B cell (primary cell): Measurements from ENCODE around the gene FBLN2. TPM values are rescaled to one million over a fixed set of nuclear protein-coding genes. Genes with fewer than 3 reads are reported as not detected.

ENCODE experiments used
- ATAC-seq: fragments of 200-7000 bp; cut with Tn5 transposase; one replicate; pipeline ENCODE4 v1.10.0; 2021; ENCODE audit warnings: low read depth, mild to moderate bottlenecking, moderate number of reproducible peaks, moderate library complexity
- CTCF ChIA-PET: fragments of 350-600 bp; sonication (Branson Sonifier 250); formaldehyde crosslinking; loops from one replicate; lab custom pipeline; 2021; ENCODE audit warnings: antibody characterized with exemption, inconsistent platforms; lab: Charles Lee
- POLR2A ChIA-PET: fragments of 350-600 bp; sonication (Branson Sonifier 250); formaldehyde crosslinking; loops from one replicate; lab custom pipeline; 2021; ENCODE audit warnings: antibody characterized with exemption; lab: Charles Lee
- DNase-seq: peaks from one replicate; pipeline ENCODE4 v3.0.0; 2013
- H2AFZ ChIP-seq: 2 replicates; pipeline ENCODE4 v1.6.1; 2012; ENCODE audit warnings: mild to moderate bottlenecking, low read depth, low read length; ENCODE audit not compliant: insufficient read depth, poor library complexity, severe bottlenecking
- H3K27ac ChIP-seq, 2 donors: 1 replicate in 1 of 2; 2 replicates in 1 of 2; pipeline ENCODE4 v1.5.1; 2012 to 2013; ENCODE audit warnings: low read length in 2 of 2, mild to moderate bottlenecking in 2 of 2, moderate library complexity in 1 of 2
- H3K27me3 ChIP-seq, 4 experiments: fragments of 200-600 bp in 1 of 4; sonication (generic) in 1 of 4; replicated peaks in 1 of 4; 1 replicate in 2 of 4; 2 replicates in 2 of 4; pipeline versions ENCODE4 v1.6.1 to v1.7.0; 2013 to 2016; ENCODE audit warnings: low read length in 3 of 4, mild to moderate bottlenecking in 2 of 4, mixed read lengths in 1 of 4, moderate library complexity in 1 of 4; ENCODE audit not compliant: insufficient read depth in 4 of 4, control insufficient read depth in 3 of 4; ENCODE audit errors: control extremely low read depth in 1 of 4
- H3K36me3 ChIP-seq, 2 experiments: replicated peaks in 1 of 2; 1 replicate in 1 of 2; 2 replicates in 1 of 2; pipeline versions ENCODE4 v1.6.1 to v1.7.1; 2013; ENCODE audit warnings: low read length in 1 of 2; ENCODE audit not compliant: insufficient read depth in 2 of 2, control insufficient read depth in 1 of 2; ENCODE audit errors: control extremely low read depth in 1 of 2, extremely low read depth in 1 of 2
- H3K4me1 ChIP-seq, 2 donors: fragments of 200-600 bp in 1 of 2; sonication (generic) in 1 of 2; 1 replicate in 1 of 2; 2 replicates in 1 of 2; pipeline versions ENCODE4 v1.5.1 to v1.6.1; 2013 to 2017; ENCODE audit warnings: low read length in 2 of 2; ENCODE audit not compliant: control insufficient read depth in 2 of 2, insufficient read depth in 2 of 2
- H3K4me2 ChIP-seq: replicated peaks from 2 replicates; pipeline ENCODE3; 2012; ENCODE audit warnings: mild to moderate bottlenecking, low read depth, low read length; ENCODE audit not compliant: poor library complexity, severe bottlenecking
- H3K4me3 ChIP-seq, 5 experiments: fragments of 200-600 bp in 1 of 5; sonication (generic) in 1 of 5; 1 replicate in 3 of 5; 2 replicates in 2 of 5; pipeline versions ENCODE4 v1.5.1 to v1.7.0; 2011 to 2016; ENCODE audit warnings: low read length in 4 of 5, mild to moderate bottlenecking in 4 of 5, low read depth in 2 of 5, control low read depth in 1 of 5, moderate library complexity in 1 of 5; ENCODE audit not compliant: insufficient read depth in 1 of 5; ENCODE audit errors: control extremely low read depth in 1 of 5, extremely low read depth in 1 of 5
- H3K79me2 ChIP-seq: fragments of 200-600 bp; sonication (generic); one replicate; pipeline ENCODE4 v1.6.0; 2016; ENCODE audit warnings: low read length; ENCODE audit not compliant: control insufficient read depth, insufficient read depth
- H3K9ac ChIP-seq: fragments of 200-600 bp; sonication (generic); 2 replicates; pipeline ENCODE4 v1.6.1; 2017; ENCODE audit warnings: mild to moderate bottlenecking, low read length, moderate library complexity
- H3K9me3 ChIP-seq, 3 donors: one replicate each; pipeline versions ENCODE4 v1.6.1 to v1.7.1; 2013; ENCODE audit warnings: low read length in 2 of 3; ENCODE audit not compliant: control insufficient read depth in 2 of 3, insufficient read depth in 1 of 3; ENCODE audit errors: control extremely low read depth in 1 of 3
- H4K20me1 ChIP-seq: 2 replicates; pipeline ENCODE4 v1.6.0; 2012; ENCODE audit warnings: mild to moderate bottlenecking, low read length; ENCODE audit not compliant: insufficient read depth, control insufficient read depth, poor library complexity, severe bottlenecking
- H3K27ac Mint-ChIP-seq: one replicate; pipeline ENCODE4 v1.8.0; 2021; ENCODE audit warnings: mixed read lengths
- H3K27me3 Mint-ChIP-seq: one replicate; pipeline ENCODE4 v1.8.0; 2021; ENCODE audit warnings: mixed read lengths
- H3K4me1 Mint-ChIP-seq: one replicate; pipeline ENCODE4 v1.8.0; 2021; ENCODE audit warnings: mixed read lengths
- H3K4me3 Mint-ChIP-seq: one replicate; pipeline ENCODE4 v1.8.0; 2021; ENCODE audit warnings: mixed read lengths
- H3K9me3 Mint-ChIP-seq: one replicate; pipeline ENCODE4 v1.8.0; 2022; ENCODE audit warnings: mixed read lengths; ENCODE audit not compliant: insufficient read depth
- CTCF ChIP-seq: fragments of 200-600 bp; IDR thresholded peaks from one replicate; pipeline ENCODE4 v1.8.0; 2022; ENCODE audit warnings: antibody characterized with exemption, mild to moderate bottlenecking
- EZH2 ChIP-seq: IDR thresholded peaks from 2 replicates; pipeline ENCODE4 v1.6.1; 2012; ENCODE audit warnings: borderline replicate concordance, low read depth, mild to moderate bottlenecking, moderate library complexity, low read length; ENCODE audit not compliant: insufficient read depth, poor library complexity, severe bottlenecking
- WGBS: methylation state at CpG from one replicate; pipeline ENCODE4 v1.1.5; 2013; ENCODE audit warnings: missing lambda C conversion rate; ENCODE audit not compliant: insufficient coverage; 5-methylcytosine and 5-hydroxymethylcytosine counted together
- intact Hi-C: fragments of 100-400 bp; cut with micrococcal nuclease; formaldehyde crosslinking; loops from one replicate; pipeline ENCODE4 v1.10.0; 2022
- polyA plus RNA-seq: library from polyadenylated mRNA; depleted of rRNA; stranded (reverse); fragments of >200 nt; gene quantifications from 2 replicates; pipeline ENCODE4 v1.2.3, GENCODE V29; 2012
- total RNA-seq, 2 donors: library from RNA; stranded (reverse); fragments of 120-200 nt in 1 of 2; gene quantifications; 1 replicate in 1 of 2; 2 replicates in 1 of 2; pipeline versions ENCODE4 v1.2.3 to v1.2.4, GENCODE V29; 2013 to 2022

FBLN2 gene
- total and polyA plus RNA-seq, 2 donors (not counting 1 experiment from before 2014, with no cell fraction given), result 3.6 to 8.2 TPM

- Histone ChIP-seq H2AFZ (no peak overlapping the region), H3K4me2 (no peak overlapping the region), H3K27me3 (peaks cover 0 to 2% (median 0%) of the 10 kb centered on the region in 4 experiments), H4K20me1 (no peaks in the 10 kb centered on the region), H3K4me3 (no peak overlapping the region), H3K9ac (no peak overlapping the region), H3K9me3 (peaks cover 0 to 8% (median 0%) of the 10 kb centered on the region in 3 donors), H3K36me3 (no peaks in the 10 kb centered on the region), H3K79me2 (no peaks in the 10 kb centered on the region), H3K4me1 (no peaks in the 10 kb centered on the region), H3K27ac (no peak overlapping the region)
- H3K27ac Mint-ChIP-seq, result no peak overlapping the region
- no peak overlapping the region for H3K4me3 Mint-ChIP-seq
- no peaks in the 10 kb centered on the region for H3K4me1 Mint-ChIP-seq
- H3K9me3 Mint-ChIP-seq, result no peaks in the 10 kb centered on the region
- intact Hi-C loops, result no loop called here
- WGBS, result 94% methylated on average over 4 of the region's 4 CpGs
- no peak for TF ChIP-seq CTCF
- no peak for TF ChIP-seq EZH2
- ChIA-PET POLR2A (no interaction called here), CTCF (interaction anchor here (1.2 kb wide), 1 partner anchor 28 kb away, joined by 4 read pairs; no protein-coding TSS in a partner anchor)
- DNase-seq (no peak), ATAC-seq (no peak)
- no peaks in the 10 kb centered on the region for H3K27me3 Mint-ChIP-seq
Observed at GRCh38 chr3:13620281-13620680, 71.4 kb downstream of the FBLN2 start.

GRCh38 chr3:13620776-13621365 is 71.9 kb downstream of the FBLN2 start:
- Histone ChIP-seq H3K4me3 (no peak overlapping the region), H3K4me1 (no peaks in the 10 kb centered on the region), H2AFZ (no peak overlapping the region), H3K27ac (no peak overlapping the region), H3K27me3 (peaks cover 0 to 2% (median 0%) of the 10 kb centered on the region in 4 experiments), H3K4me2 (no peak overlapping the region), H3K9me3 (peaks cover 0 to 10% (median 0%) of the 10 kb centered on the region in 3 donors), H3K79me2 (no peaks in the 10 kb centered on the region), H3K9ac (no peak overlapping the region), H4K20me1 (no peaks in the 10 kb centered on the region), H3K36me3 (no peaks in the 10 kb centered on the region)
- H3K4me1 Mint-ChIP-seq, result no peaks in the 10 kb centered on the region
- H3K9me3 Mint-ChIP-seq, result no peaks in the 10 kb centered on the region
- ChIA-PET CTCF (interaction anchor here (1.2 kb wide), 1 partner anchor 27 kb away, joined by 4 read pairs; no protein-coding TSS in a partner anchor), POLR2A (no interaction called here)
- no peaks in the 10 kb centered on the region for H3K27me3 Mint-ChIP-seq
- H3K4me3 Mint-ChIP-seq, result no peak overlapping the region
- no peak overlapping the region for H3K27ac Mint-ChIP-seq
- intact Hi-C loops, result no loop called here
- 89% methylated on average over 12 of the region's 12 CpGs for WGBS
- ATAC-seq (no peak), DNase-seq (no peak)
- TF ChIP-seq EZH2, result no peak
- TF ChIP-seq CTCF, result no peak
